Left lung (tissue), 10 donors: Measurements from ENCODE around the gene F10. TPM values are rescaled to one million over a fixed set of nuclear protein-coding genes. Genes with fewer than 3 reads are reported as not detected.
A peak's percentile ranks its signal among the peaks of the same experiment; 100 is the strongest.

Source experiments
- ATAC-seq: fragments of 200-7000 bp; cut with Tn5 transposase; one replicate; pipeline ENCODE4 v1.9.1; 2020; ENCODE audit warnings: moderate library complexity
- DNase-seq, 4 donors: peaks; one replicate each; pipeline ENCODE4 v3.0.0-alpha.2; 2013 to 2020
- H3K27ac ChIP-seq, 2 donors: fragments of 200-600 bp; sonication (generic) in 1 of 2; one replicate each; pipeline versions ENCODE4 v1.5.0 to v1.8.0; 2020 to 2021
- H3K27me3 ChIP-seq, 2 donors: fragments of 200-600 bp; sonication (generic) in 1 of 2; one replicate each; pipeline versions ENCODE4 v1.5.0 to v1.8.0; 2020 to 2021
- H3K36me3 ChIP-seq, 2 donors: fragments of 200-600 bp; sonication (generic) in 1 of 2; one replicate each; pipeline versions ENCODE4 v1.5.0 to v1.8.0; 2020 to 2021
- H3K4me1 ChIP-seq, 2 donors: fragments of 200-600 bp; one replicate each; pipeline ENCODE4 v1.8.0; 2021
- H3K4me3 ChIP-seq, 2 donors: fragments of 200-600 bp; sonication (generic) in 1 of 2; one replicate each; pipeline versions ENCODE4 v1.5.0 to v1.8.0; 2020 to 2021; ENCODE audit warnings: mild to moderate bottlenecking in 1 of 2
- H3K9me3 ChIP-seq, 2 donors: fragments of 200-600 bp; sonication (generic) in 1 of 2; one replicate each; pipeline versions ENCODE4 v1.5.0 to v1.8.0; 2020 to 2021
- intact Hi-C, 2 donors: fragments of 100-400 bp; cut with DNase I; formaldehyde crosslinking; loops; one replicate each; pipeline versions ENCODE4 v1.11.2 to v1.14.2; 2022
- polyA plus RNA-seq, 6 donors: library from polyadenylated mRNA; unstranded; fragments of 120-200 nt; gene quantifications; one replicate each; pipeline ENCODE4 v1.2.1, GENCODE V29; 2013; ENCODE audit not compliant: insufficient read length in 6 of 6
- total RNA-seq, 2 donors: library from RNA; stranded (reverse); fragmentation: NEBNext Ultra II Directional; extraction: Animal tissue kit (Norgen Biotek cat#: 25700); gene quantifications; one replicate each; pipeline ENCODE4 v1.2.1, GENCODE V29; 2021
- TF ChIP-seq, protein P1 (sequence below), 2 donors: fragments of 200-600 bp; sonication (generic) in 1 of 2; IDR thresholded peaks; one replicate each; pipeline versions ENCODE4 v1.5.0 to v1.8.0; 2021; ENCODE audit warnings: antibody characterized with exemption in 2 of 2
- donor health status: DM: no; HTN: yes; CAD: no.
- donor health status: DM: no; HTN: no; CAD: no.

F10 gene
- total and polyA plus RNA-seq, 8 donors = 6.2 to 21.8 (median 15.1) TPM

DNA sequence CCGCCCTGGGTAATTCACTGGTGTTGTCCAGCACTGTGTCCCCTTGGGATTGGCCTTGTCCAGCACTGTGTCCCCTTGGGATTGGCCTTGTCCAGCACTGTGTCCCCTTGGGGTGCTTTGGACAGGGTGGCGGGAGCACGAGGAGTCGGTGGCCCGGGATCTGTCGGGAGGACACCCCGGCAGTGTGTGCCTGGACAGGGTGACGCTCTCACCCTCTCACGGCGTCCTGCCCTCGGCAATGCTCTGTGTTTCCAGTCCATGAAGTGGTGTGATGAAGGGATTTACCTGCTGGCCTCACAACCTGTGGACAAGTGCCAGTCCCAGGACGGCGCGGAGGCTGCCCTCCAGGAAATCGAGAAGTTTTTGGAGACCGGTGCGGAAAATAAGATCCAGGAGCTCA, 46.9 kb upstream of the F10 start:
- DNase-seq (peak in 1 of 4 donors; percentile 60), ATAC-seq (no peak)
- TF ChIP-seq, protein P1, sequence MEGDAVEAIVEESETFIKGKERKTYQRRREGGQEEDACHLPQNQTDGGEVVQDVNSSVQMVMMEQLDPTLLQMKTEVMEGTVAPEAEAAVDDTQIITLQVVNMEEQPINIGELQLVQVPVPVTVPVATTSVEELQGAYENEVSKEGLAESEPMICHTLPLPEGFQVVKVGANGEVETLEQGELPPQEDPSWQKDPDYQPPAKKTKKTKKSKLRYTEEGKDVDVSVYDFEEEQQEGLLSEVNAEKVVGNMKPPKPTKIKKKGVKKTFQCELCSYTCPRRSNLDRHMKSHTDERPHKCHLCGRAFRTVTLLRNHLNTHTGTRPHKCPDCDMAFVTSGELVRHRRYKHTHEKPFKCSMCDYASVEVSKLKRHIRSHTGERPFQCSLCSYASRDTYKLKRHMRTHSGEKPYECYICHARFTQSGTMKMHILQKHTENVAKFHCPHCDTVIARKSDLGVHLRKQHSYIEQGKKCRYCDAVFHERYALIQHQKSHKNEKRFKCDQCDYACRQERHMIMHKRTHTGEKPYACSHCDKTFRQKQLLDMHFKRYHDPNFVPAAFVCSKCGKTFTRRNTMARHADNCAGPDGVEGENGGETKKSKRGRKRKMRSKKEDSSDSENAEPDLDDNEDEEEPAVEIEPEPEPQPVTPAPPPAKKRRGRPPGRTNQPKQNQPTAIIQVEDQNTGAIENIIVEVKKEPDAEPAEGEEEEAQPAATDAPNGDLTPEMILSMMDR (IDR thresholded peaks at IDR 0.05) = no peak
- no peaks in the 10 kb centered on the region for H3K4me1 ChIP-seq
- no peaks in the 10 kb centered on the region for H3K9me3 ChIP-seq
- no peak overlapping the region for H3K27ac ChIP-seq
- intact Hi-C loops = no loop called here
- no peaks in the 10 kb centered on the region for H3K27me3 ChIP-seq
- no peak overlapping the region for H3K4me3 ChIP-seq
- peaks cover 0 to 48% of the 10 kb centered on the region in 2 donors for H3K36me3 ChIP-seq

DNA sequence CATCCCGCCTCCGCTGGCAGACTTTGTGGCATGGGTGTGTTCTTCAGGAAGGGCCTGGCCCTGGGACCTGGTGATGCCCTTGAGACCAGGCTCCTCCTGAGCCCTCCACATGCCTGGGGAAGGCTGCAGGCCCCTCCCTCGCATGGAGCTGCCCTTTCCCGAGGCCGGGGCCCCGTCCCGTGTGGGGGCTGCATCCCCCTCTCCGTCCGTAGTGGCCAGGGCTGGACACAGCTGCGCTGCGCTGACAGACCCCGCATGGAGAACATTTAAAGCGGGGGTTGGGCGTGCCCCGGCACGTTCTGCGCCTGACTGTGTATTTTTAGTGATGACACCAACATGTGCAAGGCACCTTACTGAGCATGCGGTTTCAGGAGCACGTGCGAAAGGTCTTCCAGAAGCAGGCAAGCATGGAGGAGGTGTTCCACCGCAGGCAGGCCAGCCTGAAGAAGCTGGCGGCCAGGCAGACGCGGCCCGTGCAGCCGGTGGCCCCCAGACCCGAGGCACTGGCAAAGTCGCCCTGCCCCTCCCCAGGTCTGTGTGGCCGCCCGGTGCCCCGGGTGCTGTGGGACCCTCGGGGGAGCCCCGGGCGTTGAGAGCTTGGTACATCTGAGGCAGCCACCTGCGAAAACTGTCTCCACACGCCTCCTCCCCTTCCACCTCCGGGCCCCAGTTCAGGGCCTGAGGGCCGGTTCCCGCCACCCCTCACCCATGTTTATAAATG, 45.8 kb upstream of the F10 start:
- Histone ChIP-seq H3K4me3 (no peak overlapping the region), H3K9me3 (no peaks in the 10 kb centered on the region), H3K36me3 (peaks cover 0 to 48% of the 10 kb centered on the region in 2 donors), H3K27me3 (no peaks in the 10 kb centered on the region), H3K27ac (no peak overlapping the region), H3K4me1 (no peaks in the 10 kb centered on the region)
- DNase-seq (peak in 1 of 4 donors; percentile 79), ATAC-seq (no peak)
- intact Hi-C loops = no loop called here
- TF ChIP-seq, protein P1 (IDR thresholded peaks at IDR 0.05) = no peak

DNA sequence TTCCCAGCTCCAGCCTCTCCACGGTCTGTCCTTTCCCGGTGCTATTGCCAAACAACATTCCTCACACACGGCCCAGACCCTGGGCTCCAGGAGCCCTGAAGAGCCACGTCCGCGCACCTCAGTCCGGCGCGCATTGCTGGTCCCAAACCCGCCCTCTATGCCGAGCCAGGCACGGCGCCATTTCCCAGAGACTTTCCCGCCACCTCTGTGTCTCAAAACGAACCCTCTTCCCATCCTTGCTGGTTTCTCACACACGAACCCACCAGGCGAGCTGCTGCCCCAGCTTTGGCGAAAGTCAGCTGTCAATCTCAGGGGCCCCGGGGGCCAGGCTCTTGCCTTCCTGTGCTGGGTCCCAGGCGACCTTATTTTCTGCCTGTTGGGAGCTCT, 45.0 kb upstream of the F10 start:
- ATAC-seq (no peak), DNase-seq (no peak)
- Histone ChIP-seq H3K36me3 (peaks cover 0 to 48% of the 10 kb centered on the region in 2 donors), H3K4me1 (no peaks in the 10 kb centered on the region), H3K4me3 (no peak overlapping the region), H3K27ac (no peak overlapping the region), H3K27me3 (no peaks in the 10 kb centered on the region), H3K9me3 (no peaks in the 10 kb centered on the region)
- intact Hi-C loops = no loop called here
- TF ChIP-seq, protein P1 (IDR thresholded peaks at IDR 0.05) = no peak

DNA sequence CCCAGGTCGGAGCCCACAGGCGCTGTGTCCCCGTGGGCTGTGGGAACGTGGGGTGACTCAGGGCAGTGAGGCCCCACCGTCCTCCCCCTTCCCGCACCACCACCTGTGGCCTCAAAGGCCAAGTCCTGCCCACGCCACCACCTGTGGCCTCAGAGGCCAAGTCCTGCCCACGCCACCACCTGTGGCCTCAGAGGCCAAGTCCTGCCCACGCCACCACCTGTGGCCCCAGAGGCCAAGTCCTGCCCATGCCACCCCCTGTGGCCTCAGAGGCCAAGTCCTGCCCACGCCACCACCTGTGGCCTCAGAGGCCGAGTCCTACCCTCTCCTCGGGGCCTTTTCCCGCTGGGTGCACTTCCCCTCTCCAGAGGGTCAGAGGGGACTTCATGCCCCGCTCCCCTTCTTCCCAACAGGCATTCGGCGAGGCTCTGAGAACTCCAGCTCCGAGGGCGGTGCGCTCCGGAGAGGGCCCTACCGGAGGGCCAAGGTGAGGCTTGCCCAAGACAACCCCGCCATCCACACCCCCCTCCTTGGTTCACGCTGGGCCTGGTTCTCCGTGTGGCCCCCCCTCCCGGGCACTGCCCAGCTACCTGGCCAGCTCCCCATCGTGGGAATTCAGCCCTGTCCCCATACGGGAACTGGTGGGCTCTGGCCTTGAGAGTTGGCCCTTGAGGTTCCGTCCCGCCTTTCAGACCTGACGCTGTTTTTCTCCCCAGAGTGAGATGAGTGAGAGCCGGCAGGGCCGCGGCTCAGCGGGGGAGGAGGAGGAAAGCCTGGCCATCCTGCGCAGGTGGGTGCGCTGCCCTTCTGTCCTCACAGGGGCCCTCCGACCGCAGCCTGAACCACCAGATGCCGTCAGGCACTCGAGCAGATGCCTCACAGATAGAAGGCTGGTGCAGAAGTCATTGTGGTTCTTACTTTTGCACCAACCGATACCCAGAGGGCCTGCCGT, 44.4 kb upstream of the F10 start:
- intact Hi-C loops = no loop called here

More for the DNA sequence above, 44.4 kb upstream of the F10 start:
- TF ChIP-seq, protein P1 (IDR thresholded peaks at IDR 0.05) = no peak
- DNase-seq = peak in 1 of 4 donors; percentile 59
- Histone ChIP-seq H3K27me3 (no peaks in the 10 kb centered on the region), H3K9me3 (no peaks in the 10 kb centered on the region), H3K36me3 (peaks cover 0 to 48% of the 10 kb centered on the region in 2 donors), H3K4me3 (no peak overlapping the region), H3K4me1 (no peaks in the 10 kb centered on the region), H3K27ac (no peak overlapping the region)
- ATAC-seq = no peak
